ENCODE data around the gene SLC4A7. TPM values are rescaled to one million over a fixed set of nuclear protein-coding genes. Genes with fewer than 3 reads are reported as not detected.
"Not testable (repeated sequence)": the region's sequence is repeated elsewhere in the genome, so short reads cannot be mapped to it uniquely, and the experiment has no call there.

The SLC4A7 gene
- polyA plus RNA-seq, 1 donor (not counting 4 experiments of a cell fraction or from before 2014, with no cell fraction given), result 28.5 TPM

GRCh38 chr3:27425896-27426565 is 58.2 kb downstream of the SLC4A7 start:
- H3K9ac ChIP-seq (ENCODE audit: control insufficient read depth, extremely low read depth, insufficient read depth, low read length), result no peak overlapping the region
- no peaks in the 10 kb centered on the region for H3K79me2 ChIP-seq (ENCODE audit: control insufficient read depth, insufficient read depth, low read length)
- H3K27ac ChIP-seq (ENCODE audit: control insufficient read depth, insufficient read depth, low read length), result no peak overlapping the region
- no peaks in the 10 kb centered on the region for H3K9me3 ChIP-seq (ENCODE audit: control insufficient read depth, low read depth, low read length)
- H3K4me1 ChIP-seq (ENCODE audit: control insufficient read depth, extremely low read depth, insufficient read depth, low read length), result peaks cover 2% of the 10 kb centered on the region
- no peaks in the 10 kb centered on the region for H3K9me1 ChIP-seq (ENCODE audit: control insufficient read depth, extremely low read depth, insufficient read depth, low read length)
- dilution Hi-C loops (cut with MboI; ENCODE audit: extremely low pct_ligation_motif_present, low sequenced_read_pairs), result no loop called here
- no peak overlapping the region for H3K4me2 ChIP-seq (ENCODE audit: control insufficient read depth, extremely low read depth, insufficient read depth, low read depth, low read length)
- peaks cover 3 to 8% of the 10 kb centered on the region in 2 experiments for H3K36me3 ChIP-seq (ENCODE audit: control insufficient read depth in 2 of 2, extremely low read depth in 1 of 2, insufficient read depth in 2 of 2, low read length in 2 of 2)
- TF ChIP-seq CTCF (optimal IDR thresholded peaks at IDR 0.05 in 1 of 3, IDR thresholded peaks at IDR 0.05 in 1 of 3, conservative IDR thresholded peaks at IDR 0.05 in 1 of 3; ENCODE audit: extremely low read depth in 1 of 3, insufficient read depth in 2 of 3, low read length in 3 of 3) (no peak), EZH2 (IDR thresholded peaks at IDR 0.05; ENCODE audit: low read length) (no peak)
- no peaks in the 10 kb centered on the region for H3K27me3 ChIP-seq (ENCODE audit: control insufficient read depth, extremely low read depth, insufficient read depth, low read length)
- no peak overlapping the region for H3K4me3 ChIP-seq (ENCODE audit: control insufficient read depth in 2 of 3, extremely low read depth in 1 of 3, insufficient read depth in 2 of 3, low read depth in 1 of 3, low read length in 3 of 3)
- H4K20me1 ChIP-seq (ENCODE audit: control insufficient read depth, extremely low read depth, insufficient read depth, low read length), result no peaks in the 10 kb centered on the region
- no peak overlapping the region for H2AFZ ChIP-seq (ENCODE audit: control insufficient read depth, low read length)
- DNase-seq (ENCODE audit: low read depth, low spot score), result no peak
- no peak for FAIRE-seq

- DNase-seq (ENCODE audit: low read depth, low spot score); H4K20me1 ChIP-seq (ENCODE audit: control insufficient read depth, extremely low read depth, insufficient read depth, low read length); H3K9me1 ChIP-seq (ENCODE audit: control insufficient read depth, extremely low read depth, insufficient read depth, low read length); FAIRE-seq; H3K9ac ChIP-seq (ENCODE audit: control insufficient read depth, extremely low read depth, insufficient read depth, low read length); H3K79me2 ChIP-seq (ENCODE audit: control insufficient read depth, insufficient read depth, low read length); H3K4me2 ChIP-seq (ENCODE audit: control insufficient read depth, extremely low read depth, insufficient read depth, low read depth, low read length); H3K27me3 ChIP-seq (ENCODE audit: control insufficient read depth, extremely low read depth, insufficient read depth, low read length); H3K4me3 ChIP-seq (ENCODE audit: control insufficient read depth in 2 of 3, extremely low read depth in 1 of 3, insufficient read depth in 2 of 3, low read depth in 1 of 3, low read length in 3 of 3); H3K36me3 ChIP-seq (ENCODE audit: control insufficient read depth in 2 of 2, extremely low read depth in 1 of 2, insufficient read depth in 2 of 2, low read length in 2 of 2); dilution Hi-C loops (cut with MboI; ENCODE audit: extremely low pct_ligation_motif_present, low sequenced_read_pairs); H3K9me3 ChIP-seq (ENCODE audit: control insufficient read depth, low read depth, low read length); H2AFZ ChIP-seq (ENCODE audit: control insufficient read depth, low read length); H3K27ac ChIP-seq (ENCODE audit: control insufficient read depth, insufficient read depth, low read length); H3K4me1 ChIP-seq (ENCODE audit: control insufficient read depth, extremely low read depth, insufficient read depth, low read length): not testable (repeated sequence)
Measured at GRCh38 chr3:27424812-27425521, 59.2 kb downstream of the SLC4A7 start.

Measured in keratinocyte (primary cell).